PFSK-1 (cell line): ENCODE measurements around the gene NAT9.

ENCODE experiments used
- POLR2AphosphoS5 ChIP-seq: IDR thresholded peaks from 2 replicates; pipeline ENCODE4 v1.6.1; 2012; ENCODE audit warnings: low read depth, mild to moderate bottlenecking, control low read depth, low read length, moderate library complexity
- REST ChIP-seq, 2 experiments: IDR thresholded peaks; 2 replicates each; pipeline versions ENCODE4 v1.6.1 to v1.8.0; 2011 to 2012; ENCODE audit warnings: low read depth in 2 of 2, low read length in 2 of 2, control low read depth in 1 of 2, inconsistent platforms in 1 of 2, mild to moderate bottlenecking in 1 of 2, moderate library complexity in 1 of 2; ENCODE audit not compliant: insufficient read depth in 1 of 2

- TF ChIP-seq REST (IDR thresholded peaks at IDR 0.05; ENCODE audit: insufficient read depth in 1 of 2, low read depth in 2 of 2, low read length in 2 of 2): no peak
- no peak for TF ChIP-seq POLR2AphosphoS5
Observed at GRCh38 chr17:74761419-74761818, 14.7 kb downstream of the NAT9 start.
